AG04450 (cell line): ENCODE data around the gene VDR. TPM values are rescaled to one million over a fixed set of nuclear protein-coding genes. Genes with fewer than 3 reads are reported as not detected.

Experiments
- CTCF ChIA-PET: fragments of 300-600, 350-600 bp; formaldehyde crosslinking; extraction: SDS; loops from one replicate; lab custom pipeline; 2022; ENCODE audit warnings: antibody characterized with exemption, inconsistent platforms; lab: Charles Lee
- POLR2A ChIA-PET: fragments of 350-600 bp; formaldehyde crosslinking; extraction: SDS; loops from one replicate; lab custom pipeline; 2021; ENCODE audit warnings: antibody characterized with exemption, inconsistent platforms; lab: Yijun Ruan, JAX
- DNase-seq: peaks from one replicate; pipeline ENCODE4 v3.0.0-alpha.2; 2011; ENCODE audit warnings: low read depth, low spot score
- H3K27ac ChIP-seq: one replicate; pipeline ENCODE4 v1.5.1; 2012; ENCODE audit warnings: low read depth, low read length, control low read depth
- H3K27me3 ChIP-seq: one replicate; pipeline ENCODE4 v1.6.0; 2012; ENCODE audit warnings: low read length; ENCODE audit not compliant: control insufficient read depth, insufficient read depth
- H3K4me3 ChIP-seq: 2 replicates; pipeline ENCODE4 v1.5.1; 2011; ENCODE audit warnings: mild to moderate bottlenecking, low read depth, low read length, control low read depth
- H3K9me3 ChIP-seq: 2 replicates; pipeline ENCODE4 v1.5.1; 2012; ENCODE audit warnings: low read length; ENCODE audit not compliant: control insufficient read depth, insufficient read depth
- polyA plus RNA-seq: library from polyadenylated mRNA; depleted of rRNA; stranded (reverse); fragments of >200 nt; gene quantifications from 2 replicates; pipeline ENCODE4 v1.2.3, GENCODE V29; 2011
- TF ChIP-seq, protein P1 (sequence below): IDR thresholded peaks from 2 replicates; pipeline ENCODE4 v1.5.1; 2011; ENCODE audit warnings: low read depth, low read length, control low read depth, inconsistent platforms

The VDR gene
- polyA plus RNA-seq, 1 experiment, result 11.9 TPM

DNA sequence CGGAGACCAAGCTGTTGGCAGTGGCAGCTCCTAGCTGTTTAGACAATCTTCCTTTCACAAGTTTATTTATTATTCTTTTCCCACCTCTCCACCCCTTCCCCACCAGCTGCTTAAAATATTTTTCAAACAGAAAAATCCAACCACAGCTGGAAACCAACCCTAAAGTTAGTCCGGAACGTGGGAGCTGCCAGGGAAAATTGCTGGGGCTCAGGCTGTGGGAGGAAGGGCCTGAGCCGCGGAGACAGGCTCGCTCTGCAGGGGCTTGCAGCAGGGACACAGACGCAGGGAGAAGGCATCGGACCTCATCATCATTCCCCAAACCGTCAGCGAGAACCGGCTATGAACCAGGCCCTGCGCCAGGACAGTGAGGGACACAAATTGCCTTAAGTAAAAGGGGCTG is 42.5 kb upstream of the VDR start:
- peaks cover 17% of the 10 kb centered on the region for H3K27me3 ChIP-seq
- H3K9me3 ChIP-seq, result no peaks in the 10 kb centered on the region; the same call in 1 of the 2 replicates
- CTCF ChIA-PET, result interaction anchor here (0.8 to 5.1 kb wide), 6 partner anchors 16 to 231 kb away, joined by 3 to 52 read pairs (median 5); partner anchors contain the start of genes TMEM106C and VDR
- no peak overlapping the region for H3K4me3 ChIP-seq
- POLR2A ChIA-PET, result interaction anchor here (0.6 to 1.0 kb wide), 3 partner anchors 12 to 158 kb away, joined by 3 to 7 read pairs (median 5); no protein-coding TSS in a partner anchor
- TF ChIP-seq, protein P1, sequence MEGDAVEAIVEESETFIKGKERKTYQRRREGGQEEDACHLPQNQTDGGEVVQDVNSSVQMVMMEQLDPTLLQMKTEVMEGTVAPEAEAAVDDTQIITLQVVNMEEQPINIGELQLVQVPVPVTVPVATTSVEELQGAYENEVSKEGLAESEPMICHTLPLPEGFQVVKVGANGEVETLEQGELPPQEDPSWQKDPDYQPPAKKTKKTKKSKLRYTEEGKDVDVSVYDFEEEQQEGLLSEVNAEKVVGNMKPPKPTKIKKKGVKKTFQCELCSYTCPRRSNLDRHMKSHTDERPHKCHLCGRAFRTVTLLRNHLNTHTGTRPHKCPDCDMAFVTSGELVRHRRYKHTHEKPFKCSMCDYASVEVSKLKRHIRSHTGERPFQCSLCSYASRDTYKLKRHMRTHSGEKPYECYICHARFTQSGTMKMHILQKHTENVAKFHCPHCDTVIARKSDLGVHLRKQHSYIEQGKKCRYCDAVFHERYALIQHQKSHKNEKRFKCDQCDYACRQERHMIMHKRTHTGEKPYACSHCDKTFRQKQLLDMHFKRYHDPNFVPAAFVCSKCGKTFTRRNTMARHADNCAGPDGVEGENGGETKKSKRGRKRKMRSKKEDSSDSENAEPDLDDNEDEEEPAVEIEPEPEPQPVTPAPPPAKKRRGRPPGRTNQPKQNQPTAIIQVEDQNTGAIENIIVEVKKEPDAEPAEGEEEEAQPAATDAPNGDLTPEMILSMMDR, result no peak
- no peak for DNase-seq
- H3K27ac ChIP-seq, result no peak overlapping the region

DNA sequence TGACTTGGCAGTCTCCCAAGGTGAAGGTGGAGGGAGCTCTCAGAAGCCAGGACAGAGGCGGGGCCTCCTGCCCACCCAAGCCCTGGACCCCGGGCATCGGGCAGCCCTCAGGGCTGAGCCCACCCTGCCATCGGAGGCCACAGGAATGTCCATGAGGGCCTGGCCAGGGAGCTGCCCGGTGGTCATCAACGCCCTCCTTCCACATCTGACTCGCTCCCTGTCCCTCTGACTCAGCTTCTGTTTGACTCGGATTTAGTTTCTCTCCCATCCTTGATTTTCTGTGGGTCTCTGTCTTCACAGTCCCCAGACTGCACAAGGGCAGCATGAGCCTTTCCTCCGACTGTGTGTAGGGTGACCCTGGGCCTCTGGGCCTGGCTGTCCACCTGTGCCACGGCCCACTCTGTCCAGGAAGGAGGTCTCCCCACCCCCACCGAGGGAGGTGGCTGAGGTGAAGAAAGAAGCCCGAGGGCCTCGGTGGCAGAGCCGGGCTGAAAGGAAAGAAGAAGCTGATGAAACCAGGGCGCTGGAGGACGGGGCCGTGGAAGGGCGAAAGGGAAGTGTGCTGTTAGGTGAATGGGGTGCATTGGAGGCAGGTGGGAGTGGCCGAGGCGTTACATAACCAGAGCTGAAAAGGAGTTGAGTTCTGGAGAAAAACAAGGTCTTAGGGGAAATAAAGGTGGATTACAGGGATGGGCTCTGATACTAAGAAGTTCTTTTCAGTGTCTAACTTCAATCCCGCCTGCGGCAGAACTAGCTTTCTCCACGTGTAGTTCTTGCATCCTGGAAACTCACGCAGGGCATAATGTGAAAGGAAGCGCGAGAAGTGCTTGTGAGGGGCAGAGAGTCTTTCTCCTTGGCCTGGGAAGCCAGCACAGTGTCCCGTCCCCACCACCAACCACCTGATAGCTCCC is 41.9 kb upstream of the VDR start:
- TF ChIP-seq, protein P1, result no peak
- no peak for DNase-seq
- ChIA-PET POLR2A (interaction anchor here (1.0 kb wide), 3 partner anchors 11 to 108 kb away, joined by 3 to 5 read pairs (median 4); no protein-coding TSS in a partner anchor), CTCF (interaction anchor here (0.8 to 5.1 kb wide), 6 partner anchors 17 to 231 kb away, joined by 3 to 52 read pairs (median 5); partner anchors contain the start of genes TMEM106C and VDR)
- H3K4me3 ChIP-seq, result no peak overlapping the region
- H3K27ac ChIP-seq, result no peak overlapping the region
- peaks cover 14% of the 10 kb centered on the region for H3K27me3 ChIP-seq
- H3K9me3 ChIP-seq, result no peaks in the 10 kb centered on the region; the same call in 1 of the 2 replicates

DNA sequence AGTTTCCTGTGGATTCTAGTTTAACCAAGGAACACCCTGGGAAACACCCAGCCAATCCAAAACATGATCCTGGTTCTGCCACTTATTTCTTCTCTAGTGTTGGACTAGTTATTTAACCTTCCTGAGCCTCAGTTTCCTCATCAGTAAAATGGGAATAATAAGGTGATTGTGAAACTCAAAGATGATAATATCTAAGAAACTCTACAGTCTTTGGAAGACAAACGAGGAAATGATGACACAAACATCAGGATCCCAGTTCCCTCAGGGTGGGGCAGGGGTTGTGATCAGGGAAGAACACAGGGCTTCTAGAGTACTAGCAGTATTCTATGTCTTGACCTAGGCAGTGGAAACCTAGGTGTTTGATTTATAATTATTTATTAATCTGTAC is 40.5 kb upstream of the VDR start:
- Histone ChIP-seq H3K4me3 (no peak overlapping the region), H3K27me3 (peaks cover 9% of the 10 kb centered on the region), H3K27ac (no peak overlapping the region), H3K9me3 (no peaks in the 10 kb centered on the region; the same call in 1 of the 2 replicates)
- CTCF ChIA-PET, result interaction anchor here (5.1 kb wide), 1 partner anchor 106 kb away, joined by 52 read pairs; no protein-coding TSS in a partner anchor
- POLR2A ChIA-PET, result interaction anchor here (1.0 kb wide), 1 partner anchor 64 kb away, joined by 4 read pairs; no protein-coding TSS in a partner anchor
- TF ChIP-seq, protein P1, result no peak
- DNase-seq, result no peak

DNA sequence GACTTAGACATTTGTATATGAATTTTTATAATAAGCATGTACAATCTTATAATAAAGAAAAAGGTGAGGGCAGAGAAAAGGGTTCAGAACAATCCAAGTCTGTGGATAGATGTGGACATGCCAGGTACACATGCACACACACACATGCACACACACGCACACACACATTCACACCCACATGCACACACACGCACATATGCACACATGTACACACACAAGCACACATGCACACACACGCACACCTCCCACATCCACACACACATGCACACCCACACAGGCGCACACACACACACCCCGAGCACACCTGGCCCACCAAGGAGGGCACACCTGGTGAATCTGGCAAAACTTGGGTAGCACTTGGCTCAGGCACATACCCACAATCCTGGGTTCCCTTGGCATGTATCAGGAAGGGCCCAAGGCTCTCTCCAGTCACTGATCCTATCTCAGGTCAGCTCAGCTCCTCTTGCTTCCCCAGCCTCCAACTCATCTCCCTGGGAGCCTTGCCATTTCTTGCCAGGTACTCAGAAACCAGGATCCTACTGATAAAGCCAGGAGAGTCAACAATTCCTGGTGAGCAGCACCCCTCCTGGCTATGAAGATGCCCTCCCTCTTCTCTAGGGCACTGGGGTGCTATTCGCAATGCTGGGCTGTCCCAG is 40.0 kb upstream of the VDR start:
- Histone ChIP-seq H3K9me3 (no peaks in the 10 kb centered on the region; the same call in 1 of the 2 replicates), H3K27ac (no peak overlapping the region), H3K4me3 (no peak overlapping the region), H3K27me3 (peaks cover 9% of the 10 kb centered on the region)
- TF ChIP-seq, protein P1, result no peak
- ChIA-PET CTCF (no interaction called here), POLR2A (no interaction called here)
- no peak for DNase-seq
